PC-9 (cell line): ENCODE measurements around the gene PTPRM. TPM values are rescaled to one million over a fixed set of nuclear protein-coding genes. Genes with fewer than 3 reads are reported as not detected.

Experiments
- BruUV-seq: library from RNA; stranded (reverse); fragments of 400-500 nt; replicated peaks from 2 replicates; lab custom pipeline; 2021; lab: Mats Ljungman, UMichigan
- CTCF ChIA-PET: fragments of 300-600 bp; sonication (Branson Sonifier 250); formaldehyde crosslinking; loops from one replicate; lab custom pipeline; 2022; ENCODE audit warnings: antibody characterized with exemption; lab: Charles Lee
- POLR2A ChIA-PET: fragments of 300-600 bp; sonication (Branson Sonifier 250); formaldehyde crosslinking; loops from one replicate; lab custom pipeline; 2022; ENCODE audit warnings: antibody characterized with exemption; ENCODE audit not compliant: unreplicated experiment; lab: Charles Lee
- DNase-seq, 2 experiments: peaks; one replicate each; pipeline versions ENCODE4 v3.0.0 to v3.0.0-alpha.2; 2015 to 2022; ENCODE audit warnings: mixed read lengths in 1 of 2
- H2AFZ ChIP-seq: fragments of 200-600 bp; sonication (generic); 2 replicates; pipeline ENCODE4 v1.8.1; 2017; ENCODE audit warnings: antibody characterized with exemption
- H3F3A ChIP-seq: fragments of 200-600 bp; sonication (generic); 2 replicates; pipeline ENCODE4 v1.8.1; 2017; ENCODE audit warnings: antibody characterized with exemption, mild to moderate bottlenecking, low read depth; ENCODE audit not compliant: insufficient read depth
- H3K27ac ChIP-seq: fragments of 200-600 bp; sonication (generic); 2 replicates; pipeline ENCODE4 v1.6.1; 2016; ENCODE audit warnings: mixed run types
- H3K27me3 ChIP-seq: fragments of 200-600 bp; sonication (generic); 2 replicates; pipeline ENCODE4 v1.6.1; 2016; ENCODE audit warnings: low read depth, mixed run types; ENCODE audit not compliant: insufficient read depth
- H3K36me3 ChIP-seq: fragments of 200-600 bp; sonication (generic); 2 replicates; pipeline ENCODE4 v1.6.1; 2016; ENCODE audit warnings: low read depth, mixed run types
- H3K4me1 ChIP-seq: fragments of 200-600 bp; sonication (generic); replicated peaks from 2 replicates; pipeline ENCODE4 v1.6.1; 2016; ENCODE audit warnings: mixed run types; ENCODE audit not compliant: insufficient read depth
- H3K4me2 ChIP-seq: fragments of 200-600 bp; sonication (generic); 2 replicates; pipeline ENCODE4 v1.6.1; 2017; ENCODE audit warnings: mixed run types
- H3K4me3 ChIP-seq: fragments of 200-600 bp; sonication (generic); 2 replicates; pipeline ENCODE4 v1.6.1; 2016; ENCODE audit warnings: mixed run types
- H3K79me2 ChIP-seq: fragments of 200-600 bp; sonication (generic); 2 replicates; pipeline ENCODE4 v1.6.1; 2017; ENCODE audit warnings: low read depth, mixed run types
- H3K9me2 ChIP-seq: fragments of 200-600 bp; sonication (generic); 2 replicates; pipeline ENCODE4 v1.8.1; 2017; ENCODE audit warnings: mild to moderate bottlenecking; ENCODE audit not compliant: insufficient read depth
- H3K9me3 ChIP-seq: fragments of 200-600 bp; sonication (generic); 2 replicates; pipeline ENCODE4 v1.8.1; 2016; ENCODE audit warnings: low read depth; ENCODE audit not compliant: insufficient read depth
- H4K20me1 ChIP-seq: fragments of 200-600 bp; sonication (generic); 2 replicates; pipeline ENCODE4 v1.8.1; 2017; ENCODE audit not compliant: insufficient read depth
- CTCF ChIP-seq: fragments of 200-600 bp; sonication (generic); conservative IDR thresholded peaks from 2 replicates; pipeline ENCODE4 v1.6.1; 2017; ENCODE audit warnings: mixed run types, antibody characterized with exemption, mild to moderate bottlenecking, moderate library complexity
- EZH2 ChIP-seq: fragments of 200-600 bp; sonication (generic); IDR thresholded peaks from 2 replicates; pipeline ENCODE4 v1.8.0; 2017; ENCODE audit warnings: antibody characterized with exemption, low read depth
- intact Hi-C: fragments of 100-400 bp; cut with micrococcal nuclease; formaldehyde crosslinking; loops from one replicate; pipeline ENCODE4 v1.10.0; 2022; ENCODE audit not compliant: unreplicated experiment
- total RNA-seq: library from RNA; stranded (reverse); gene quantifications from 2 replicates; pipeline ENCODE4 v1.2.3, GENCODE V29; 2021

The PTPRM gene
- total RNA-seq, 1 experiment from 2014 or later, result 32.5 TPM

- DNase-seq, result no peak
- TF ChIP-seq EZH2, result no peak
- TF ChIP-seq CTCF, result no peak
- intact Hi-C loops, result no loop called here
- Histone ChIP-seq H3K36me3 (no peaks in the 10 kb centered on the region), H2AFZ (no peak overlapping the region), H3K27me3 (no peaks in the 10 kb centered on the region), H3F3A (0 out of 2 replicates have a peak, but pooled peaks cover 4% of the 10 kb centered on the region), H3K9me2 (no peaks in the 10 kb centered on the region), H3K4me3 (no peak overlapping the region), H3K4me2 (no peak overlapping the region), H3K9me3 (no peaks in the 10 kb centered on the region), H4K20me1 (no peaks in the 10 kb centered on the region), H3K4me1 (no peaks in the 10 kb centered on the region), H3K27ac (no peak overlapping the region), H3K79me2 (no peaks in the 10 kb centered on the region)
- POLR2A ChIA-PET, result no interaction called here
- no TSS peak for BruUV-seq
- CTCF ChIA-PET, result no interaction called here
These were observed 599.9 kb downstream of the PTPRM start for GRCh38 chr18:8167026-8167425.

GRCh38 chr18:8167673-8168072 lies 600.6 kb downstream of the PTPRM start:
- Histone ChIP-seq H3F3A (0 out of 2 replicates have a peak, but pooled peaks cover 4% of the 10 kb centered on the region), H3K27me3 (no peaks in the 10 kb centered on the region), H3K4me1 (no peaks in the 10 kb centered on the region), H3K4me2 (no peak overlapping the region), H3K9me2 (no peaks in the 10 kb centered on the region), H3K36me3 (no peaks in the 10 kb centered on the region), H2AFZ (no peak overlapping the region), H3K9me3 (no peaks in the 10 kb centered on the region), H3K79me2 (no peaks in the 10 kb centered on the region), H3K27ac (no peak overlapping the region), H3K4me3 (no peak overlapping the region), H4K20me1 (no peaks in the 10 kb centered on the region)
- no peak for DNase-seq
- TF ChIP-seq EZH2, result no peak
- no peak for TF ChIP-seq CTCF
- POLR2A ChIA-PET, result interaction anchor here (0.7 kb wide), 1 partner anchor 53 kb away, joined by 5 read pairs; no protein-coding TSS in a partner anchor
- intact Hi-C loops, result no loop called here
- no TSS peak for BruUV-seq
- CTCF ChIA-PET, result no interaction called here

- no peak overlapping the region for H3K4me2 ChIP-seq
- no peaks in the 10 kb centered on the region for H3K9me3 ChIP-seq
- no peaks in the 10 kb centered on the region for H3F3A ChIP-seq
- H3K4me3 ChIP-seq, result no peak overlapping the region
- CTCF ChIA-PET, result no interaction called here
- no peaks in the 10 kb centered on the region for H3K9me2 ChIP-seq
- no TSS peak for BruUV-seq
- H3K27me3 ChIP-seq, result no peaks in the 10 kb centered on the region
- TF ChIP-seq CTCF (no peak), EZH2 (no peak)
- no peaks in the 10 kb centered on the region for H4K20me1 ChIP-seq
- intact Hi-C loops, result no loop called here
- POLR2A ChIA-PET, result no interaction called here
- DNase-seq, result no peak
- H3K36me3 ChIP-seq, result no peaks in the 10 kb centered on the region
- H3K4me1 ChIP-seq, result no peaks in the 10 kb centered on the region
- no peaks in the 10 kb centered on the region for H3K79me2 ChIP-seq
- H3K27ac ChIP-seq, result no peak overlapping the region
- no peak overlapping the region for H2AFZ ChIP-seq
These were observed 602.6 kb downstream of the PTPRM start for GRCh38 chr18:8169722-8170121.
